Psoas muscle (tissue), 8 donors: Measurements from ENCODE around the gene NRP1. TPM values are rescaled to one million over a fixed set of nuclear protein-coding genes. Genes with fewer than 3 reads are reported as not detected.
A peak's percentile ranks its signal among the peaks of the same experiment; 100 is the strongest.

Experiments
- ATAC-seq, 4 donors: fragments of 200-7000 bp; cut with Tn5 transposase; one replicate each; pipeline ENCODE4 v1.9.1; 2020; ENCODE audit warnings: moderate library complexity in 3 of 4, mild to moderate bottlenecking in 2 of 4
- DNase-seq, 2 donors: peaks; one replicate each; pipeline ENCODE4 v3.0.0-alpha.2; 2020
- H3K27ac ChIP-seq: fragments of 200-600 bp; one replicate; pipeline ENCODE4 v1.8.0; 2022
- H3K27me3 ChIP-seq, 3 donors: fragments of 200-600 bp in 1 of 3; one replicate each; pipeline versions ENCODE4 v1.6.1 to v1.8.0; 2013 to 2022; ENCODE audit warnings: low read length in 2 of 3, mild to moderate bottlenecking in 2 of 3, moderate library complexity in 1 of 3; ENCODE audit not compliant: insufficient read depth in 3 of 3
- H3K36me3 ChIP-seq, 2 donors: fragments of 200-600 bp in 1 of 2; one replicate each; pipeline versions ENCODE4 v1.6.1 to v1.8.0; 2013 to 2022; ENCODE audit warnings: low read depth in 1 of 2, mild to moderate bottlenecking in 1 of 2, moderate library complexity in 1 of 2; ENCODE audit not compliant: insufficient read depth in 1 of 2
- H3K4me1 ChIP-seq: fragments of 200-600 bp; one replicate; pipeline ENCODE4 v1.8.0; 2022
- H3K4me3 ChIP-seq: fragments of 200-600 bp; one replicate; pipeline ENCODE4 v1.8.0; 2022; ENCODE audit warnings: mild to moderate bottlenecking
- H3K9me3 ChIP-seq: fragments of 200-600 bp; one replicate; pipeline ENCODE4 v1.8.0; 2022
- WGBS, 3 donors: extraction: QIAGEN DNeasy Blood & Tissue Kit; methylation state at CpG; one replicate each; pipeline versions ENCODE4 v1.1.6 to v1.1.7; 2013; 5-methylcytosine and 5-hydroxymethylcytosine counted together
- intact Hi-C, 2 donors: fragments of 100-400 bp; cut with DNase I; formaldehyde crosslinking; loops; one replicate each; pipeline versions ENCODE4 v1.11.0 to v1.14.2; 2022
- polyA plus RNA-seq, 3 donors: library from polyadenylated mRNA; stranded (reverse); fragments of 200-250 nt; gene quantifications; one replicate each; pipeline ENCODE4 v1.2.3, GENCODE V29; 2013
- total RNA-seq, 4 donors: library from RNA; stranded (reverse); fragmentation: NEBNext Ultra II Directional in 2 of 4; extraction: Animal tissue kit (Norgen Biotek cat#: 25700) in 2 of 4; gene quantifications; one replicate each; pipeline versions ENCODE4 v1.2.1 to v1.2.4, GENCODE V29; 2021 to 2023
- TF ChIP-seq, protein P1 (sequence below): fragments of 200-600 bp; IDR thresholded peaks from one replicate; pipeline ENCODE4 v1.8.0; 2022; ENCODE audit warnings: antibody characterized with exemption
- donor health status: healthy with polysubstance abuse.
- donor health status: DM: no; HTN: no; CAD: no; lungs with moderate emphysema.
- donor health status: Bipolar disorder and iron deficiency.
- donor health status: healthy.
- donor health status: DM: yes; HTN: yes; CAD: no.
- donor health status: DM: no; HTN: no; CAD: no.
- donor health status: DM: no; HTN: no; CAD: no.
- donor health status: DM: yes; HTN: yes; CAD: no.

The NRP1 gene
- total and polyA plus RNA-seq, 7 donors = 10.9 to 54.8 (median 31.2) TPM

DNA sequence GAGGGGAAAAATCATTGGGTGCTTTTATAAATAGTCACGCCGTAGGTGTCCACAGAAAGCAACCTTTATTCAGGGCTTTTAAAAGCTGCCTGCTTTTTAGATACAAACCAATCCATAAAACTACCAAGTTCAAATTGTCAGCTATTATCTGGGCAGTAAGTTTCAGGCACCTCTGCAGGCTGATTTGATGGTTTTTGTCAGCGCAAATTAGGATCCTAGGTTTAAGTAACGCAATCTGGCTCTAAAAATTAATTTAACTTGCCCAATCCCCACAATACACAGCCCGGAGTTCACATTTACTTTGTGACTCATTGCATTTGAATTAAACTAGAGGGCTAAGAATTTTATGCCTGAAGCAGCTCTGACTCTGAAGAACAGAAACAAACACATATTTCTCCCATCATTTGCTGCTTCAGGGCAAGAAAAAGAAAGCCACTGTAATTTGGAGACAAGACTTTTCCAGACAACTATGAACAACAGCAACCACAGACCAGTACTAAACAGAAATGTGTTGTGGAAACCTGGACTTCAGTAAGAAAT is 43.3 kb downstream of the NRP1 start:
- TF ChIP-seq, protein P1, sequence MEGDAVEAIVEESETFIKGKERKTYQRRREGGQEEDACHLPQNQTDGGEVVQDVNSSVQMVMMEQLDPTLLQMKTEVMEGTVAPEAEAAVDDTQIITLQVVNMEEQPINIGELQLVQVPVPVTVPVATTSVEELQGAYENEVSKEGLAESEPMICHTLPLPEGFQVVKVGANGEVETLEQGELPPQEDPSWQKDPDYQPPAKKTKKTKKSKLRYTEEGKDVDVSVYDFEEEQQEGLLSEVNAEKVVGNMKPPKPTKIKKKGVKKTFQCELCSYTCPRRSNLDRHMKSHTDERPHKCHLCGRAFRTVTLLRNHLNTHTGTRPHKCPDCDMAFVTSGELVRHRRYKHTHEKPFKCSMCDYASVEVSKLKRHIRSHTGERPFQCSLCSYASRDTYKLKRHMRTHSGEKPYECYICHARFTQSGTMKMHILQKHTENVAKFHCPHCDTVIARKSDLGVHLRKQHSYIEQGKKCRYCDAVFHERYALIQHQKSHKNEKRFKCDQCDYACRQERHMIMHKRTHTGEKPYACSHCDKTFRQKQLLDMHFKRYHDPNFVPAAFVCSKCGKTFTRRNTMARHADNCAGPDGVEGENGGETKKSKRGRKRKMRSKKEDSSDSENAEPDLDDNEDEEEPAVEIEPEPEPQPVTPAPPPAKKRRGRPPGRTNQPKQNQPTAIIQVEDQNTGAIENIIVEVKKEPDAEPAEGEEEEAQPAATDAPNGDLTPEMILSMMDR = no peak
- H3K27me3 ChIP-seq = no peaks in the 10 kb centered on the region

DNA sequence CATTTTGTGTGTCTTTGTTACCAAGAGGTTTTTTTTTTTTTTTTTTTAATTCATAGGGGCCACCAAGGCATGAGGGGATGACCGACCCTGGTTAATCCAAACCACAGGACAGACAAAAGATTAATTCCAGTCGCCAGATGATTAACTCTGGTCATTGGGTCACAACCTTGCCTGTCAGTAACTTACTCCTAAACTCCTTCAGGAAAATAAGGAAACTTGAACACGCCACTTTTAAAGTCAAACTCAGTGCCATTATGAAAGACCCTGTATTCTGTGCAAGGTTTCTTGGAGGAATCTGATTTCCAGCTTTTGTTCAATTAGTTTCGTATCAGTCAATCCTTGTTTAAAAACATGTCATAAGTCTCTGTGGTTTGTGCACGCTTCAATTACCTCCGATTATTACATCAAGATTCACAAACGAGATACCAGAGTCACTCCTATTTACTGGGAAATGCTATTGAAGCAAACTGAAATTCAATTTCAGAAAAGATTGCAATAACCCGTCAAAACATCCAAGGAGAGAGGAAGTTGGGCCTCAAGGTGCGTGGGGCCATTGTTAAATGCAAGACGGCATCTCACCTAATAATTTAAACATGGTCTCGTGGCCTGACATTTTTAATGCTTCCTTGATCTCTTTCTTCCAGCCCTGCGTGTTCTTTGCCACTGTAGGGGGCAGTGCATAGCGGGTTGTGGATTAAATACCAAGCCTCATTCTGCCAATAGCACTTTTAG is 44.0 kb downstream of the NRP1 start:
- peak overlapping the region; percentile 47 for H3K27ac ChIP-seq
- 71 to 79% (median 79%) methylated on average over 13 of the region's 13 CpGs for WGBS, 3 donors
- TF ChIP-seq, protein P1 = no peak
- no peak overlapping the region for H3K4me3 ChIP-seq
- intact Hi-C loops = no loop called here
- H3K36me3 ChIP-seq = no peaks in the 10 kb centered on the region
- ATAC-seq (no peak), DNase-seq (no peak)
- no peaks in the 10 kb centered on the region for H3K27me3 ChIP-seq
- H3K9me3 ChIP-seq = no peaks in the 10 kb centered on the region
- peaks cover 74% of the 10 kb centered on the region for H3K4me1 ChIP-seq

More for the DNA sequence above, 43.3 kb downstream of the NRP1 start:
- peaks cover 72% of the 10 kb centered on the region for H3K4me1 ChIP-seq
- H3K36me3 ChIP-seq = no peaks in the 10 kb centered on the region
- DNase-seq (no peak), ATAC-seq (peak in 2 of 4 donors; percentile 31 to 66)
- H3K27ac ChIP-seq = peak overlapping the region; percentile 47
- intact Hi-C loops = no loop called here
- whole genome bisulfite sequencing, 3 donors = 74 to 80% (median 75%) methylated on average over 5 of the region's 5 CpGs
- H3K9me3 ChIP-seq = no peaks in the 10 kb centered on the region
- no peak overlapping the region for H3K4me3 ChIP-seq

- Histone ChIP-seq H3K4me1 (peaks cover 77% of the 10 kb centered on the region), H3K27ac (no peak overlapping the region), H3K27me3 (no peaks in the 10 kb centered on the region), H3K9me3 (no peaks in the 10 kb centered on the region), H3K4me3 (no peak overlapping the region), H3K36me3 (no peaks in the 10 kb centered on the region)
- intact Hi-C loops = loop anchor here in 1 of 2 donors (5.0 kb wide), 1 partner anchor 33 kb away; no protein-coding TSS in a partner anchor
- no peak for ATAC-seq
- DNase-seq = no peak
- TF ChIP-seq, protein P1 = no peak
- WGBS, 3 donors = 81 to 89% (median 89%) methylated on average over 8 of the region's 8 CpGs
These were observed 44.7 kb downstream of the NRP1 start for GRCh38 chr10:33289776-33290175.

GRCh38 chr10:33288127-33288526 is 46.3 kb downstream of the NRP1 start:
- Histone ChIP-seq H3K9me3 (no peaks in the 10 kb centered on the region), H3K27ac (peak overlapping the region; percentile 48), H3K36me3 (no peaks in the 10 kb centered on the region), H3K4me1 (peaks cover 77% of the 10 kb centered on the region), H3K4me3 (no peak overlapping the region), H3K27me3 (no peaks in the 10 kb centered on the region)
- intact Hi-C loops = loop anchor here in 1 of 2 donors (5.0 kb wide), 1 partner anchor 34 kb away; no protein-coding TSS in a partner anchor
- 24 to 29% (median 26%) methylated on average over 3 of the region's 3 CpGs for WGBS, 3 donors
- TF ChIP-seq, protein P1 = no peak
- DNase-seq (no peak), ATAC-seq (peak; percentile 16 to 43 (median 38))
